Stimulated activated CD4-positive, alpha-beta T cell treated with anti-CD3 and anti-CD28 coated beads, Interleukin-12 subunit alpha, Interleukin-12 subunit beta, amount 100 ng/mL, for 48 hours (primary cell): ENCODE data around the gene SEC61B.
"Not testable (repeated sequence)": the region's sequence is repeated elsewhere in the genome, so short reads cannot be mapped to it uniquely, and the experiment has no call there.

Experiments
- DNase-seq, 3 donors: peaks; one replicate each; pipeline ENCODE4 v3.0.0-alpha.2; 2020; ENCODE audit warnings: low read depth in 2 of 3, low spot score in 1 of 3

SEC61B gene

GRCh38 chr9:99235926-99236634, 14.0 kb downstream of the SEC61B start:
- no peak for DNase-seq

GRCh38 chr9:99237356-99237755, 15.3 kb downstream of the SEC61B start:
- DNase-seq, result no peak

GRCh38 chr9:99237849-99238248, 15.8 kb downstream of the SEC61B start:
- DNase-seq, result not testable (repeated sequence)

GRCh38 chr9:99238331-99238730, 16.2 kb downstream of the SEC61B start:
- no peak for DNase-seq

- DNase-seq, result no peak
Observed at GRCh38 chr9:99239341-99240060, 17.4 kb downstream of the SEC61B start.

GRCh38 chr9:99241106-99241505, 19.0 kb downstream of the SEC61B start:
- no peak for DNase-seq

- no peak for DNase-seq
Observed at GRCh38 chr9:99244344-99245260, 22.5 kb downstream of the SEC61B start.

- DNase-seq, result no peak
Observed at GRCh38 chr9:99249619-99250018, 27.5 kb downstream of the SEC61B start.

GRCh38 chr9:99251157-99251556, 29.1 kb downstream of the SEC61B start:
- DNase-seq, result no peak

- peak in 2 of 3 donors; percentile 24 to 42 for DNase-seq
Observed at GRCh38 chr9:99253134-99253533, 31.1 kb downstream of the SEC61B start.

GRCh38 chr9:99253772-99254431, 31.8 kb downstream of the SEC61B start:
- peak; percentile 82 to 88 (median 83) for DNase-seq

- no peak for DNase-seq
Observed at GRCh38 chr9:99255651-99256050, 33.6 kb downstream of the SEC61B start.

- no peak for DNase-seq
Observed at GRCh38 chr9:99257723-99258389, 35.8 kb downstream of the SEC61B start.

- no peak for DNase-seq
Observed at GRCh38 chr9:99259231-99259918, 37.3 kb downstream of the SEC61B start.

GRCh38 chr9:99261923-99262322, 39.8 kb downstream of the SEC61B start:
- DNase-seq, result no peak

- DNase-seq, result no peak
Observed at GRCh38 chr9:99262949-99263418, 40.9 kb downstream of the SEC61B start.

GRCh38 chr9:99264070-99264680, 42.1 kb downstream of the SEC61B start:
- DNase-seq, result no peak

GRCh38 chr9:99265691-99266090, 43.6 kb downstream of the SEC61B start:
- DNase-seq, result no peak

- peak; percentile 48 to 58 (median 50) for DNase-seq
Observed at GRCh38 chr9:99266255-99267023, 44.4 kb downstream of the SEC61B start.
